ENCODE measurements around the gene RFNG. TPM values are rescaled to one million over a fixed set of nuclear protein-coding genes. Genes with fewer than 3 reads are reported as not detected.

Gene RFNG
- total and polyA plus RNA-seq, 2 donors (not counting 1 experiment from before 2014, with no cell fraction given), result 30.1 to 44.5 TPM

DNA sequence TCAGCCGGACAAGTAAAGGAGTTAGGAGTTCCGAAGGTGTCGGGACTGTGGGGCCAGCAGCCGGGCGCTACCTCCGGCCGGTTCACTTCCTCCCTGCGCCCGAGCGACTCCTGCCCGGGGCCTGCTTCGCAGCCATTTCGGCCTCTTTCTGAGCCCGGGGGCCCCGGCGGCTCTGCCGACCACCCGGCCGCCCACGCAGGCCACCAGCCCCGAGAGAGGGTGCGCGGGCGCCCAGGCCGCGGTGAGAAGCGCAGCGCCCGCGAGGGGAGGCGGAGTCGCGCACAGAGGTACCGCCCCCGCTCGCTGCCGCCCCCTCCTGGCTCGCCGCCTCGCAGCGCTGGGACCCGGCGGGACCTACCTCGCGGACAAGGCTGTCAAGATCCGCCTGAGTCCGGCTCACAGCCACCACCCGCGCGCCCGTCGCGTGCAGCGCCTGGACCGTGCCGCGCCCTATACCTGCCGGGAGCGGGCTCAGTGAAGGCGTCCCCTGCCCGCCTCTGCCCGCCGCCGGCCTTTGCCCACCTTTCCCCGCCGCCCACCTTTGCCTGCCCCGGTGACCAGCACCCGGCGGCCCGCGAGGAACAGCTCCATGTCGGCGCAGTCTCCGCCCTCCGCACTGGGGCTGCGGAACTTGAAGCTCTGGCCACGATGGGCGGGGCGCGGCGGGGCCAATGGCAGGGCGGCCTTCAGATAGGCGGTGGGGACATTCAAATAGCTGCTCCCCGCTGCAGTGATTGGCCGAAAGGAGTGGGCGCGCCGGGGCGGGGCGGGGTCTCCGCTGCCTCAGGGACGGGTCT lies 14.3 kb downstream of the RFNG start, which contains the start of gene DCXR:
Gene DCXR (minus strand): TSS at position 606 of the 797 bp plus-strand sequence. CDS start 15 bp downstream, at position 591.
- peaks cover 14% of the 10 kb centered on the region for H3K79me2 ChIP-seq (ENCODE audit: control insufficient read depth, insufficient read depth, low read length)
- TF ChIP-seq, protein P1, sequence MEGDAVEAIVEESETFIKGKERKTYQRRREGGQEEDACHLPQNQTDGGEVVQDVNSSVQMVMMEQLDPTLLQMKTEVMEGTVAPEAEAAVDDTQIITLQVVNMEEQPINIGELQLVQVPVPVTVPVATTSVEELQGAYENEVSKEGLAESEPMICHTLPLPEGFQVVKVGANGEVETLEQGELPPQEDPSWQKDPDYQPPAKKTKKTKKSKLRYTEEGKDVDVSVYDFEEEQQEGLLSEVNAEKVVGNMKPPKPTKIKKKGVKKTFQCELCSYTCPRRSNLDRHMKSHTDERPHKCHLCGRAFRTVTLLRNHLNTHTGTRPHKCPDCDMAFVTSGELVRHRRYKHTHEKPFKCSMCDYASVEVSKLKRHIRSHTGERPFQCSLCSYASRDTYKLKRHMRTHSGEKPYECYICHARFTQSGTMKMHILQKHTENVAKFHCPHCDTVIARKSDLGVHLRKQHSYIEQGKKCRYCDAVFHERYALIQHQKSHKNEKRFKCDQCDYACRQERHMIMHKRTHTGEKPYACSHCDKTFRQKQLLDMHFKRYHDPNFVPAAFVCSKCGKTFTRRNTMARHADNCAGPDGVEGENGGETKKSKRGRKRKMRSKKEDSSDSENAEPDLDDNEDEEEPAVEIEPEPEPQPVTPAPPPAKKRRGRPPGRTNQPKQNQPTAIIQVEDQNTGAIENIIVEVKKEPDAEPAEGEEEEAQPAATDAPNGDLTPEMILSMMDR (IDR thresholded peaks at IDR 0.05), result peak; percentile 87
- no peak for TF ChIP-seq EZH2 (IDR thresholded peaks at IDR 0.05; ENCODE audit: borderline replicate concordance, insufficient read depth, low read depth, low read length, poor library complexity, severe bottlenecking)
- ChIA-PET POLR2A (interaction anchor here (0.7 to 1.5 kb wide), 10 partner anchors 9 to 261 kb away, joined by 3 to 13 read pairs (median 4); partner anchors contain the start of genes ASPSCR1, CENPX, DUS1L and FASN), CTCF (interaction anchor here (0.6 to 2.3 kb wide), 13 partner anchors 9 to 169 kb away, joined by 3 to 19 read pairs (median 4); partner anchors contain the start of genes ASPSCR1, CENPX and LRRC45)
- peaks cover 0 to 2% (median 0%) of the 10 kb centered on the region in 3 donors for H3K9me3 ChIP-seq (ENCODE audit: control extremely low read depth in 1 of 3, control insufficient read depth in 2 of 3, insufficient read depth in 1 of 3, low read length in 2 of 3)
- peak within 1 kb of the TSS; percentile 100 for H3K4me2 ChIP-seq (replicated peaks; ENCODE audit: low read depth, low read length, poor library complexity, severe bottlenecking)
- peaks cover 18 to 20% of the 10 kb centered on the region in 2 donors for H3K4me1 ChIP-seq (ENCODE audit: control insufficient read depth in 2 of 2, insufficient read depth in 2 of 2, low read length in 2 of 2)
- intact Hi-C loops (cut with micrococcal nuclease), result loop anchor here (1.0 to 10.0 kb wide), 6 partner anchors 14 to 518 kb away; partner anchors contain the start of genes ASPSCR1, FASN, GPS1 and LRRC45
- peak within 1 kb of the TSS; percentile 72 for H3K9ac ChIP-seq (ENCODE audit: low read length)
- peaks cover 0 to 4% (median 1%) of the 10 kb centered on the region in 4 experiments for H3K27me3 ChIP-seq (replicated peaks in 1 of 4; ENCODE audit: control extremely low read depth in 1 of 4, control insufficient read depth in 3 of 4, insufficient read depth in 4 of 4, low read length in 3 of 4)
- peak within 1 kb of the TSS; percentile 59 to 84 for H3K27ac ChIP-seq (ENCODE audit: low read length in 2 of 2)
- ATAC-seq (ENCODE audit: low read depth) (peak; percentile 91), DNase-seq (peak; percentile 98)
- under 1% methylated on average over 92 of the region's 92 CpGs for WGBS (ENCODE audit: insufficient coverage)
- Mint-ChIP-seq H3K4me1 (peaks cover 24% of the 10 kb centered on the region), H3K27me3 (no peaks in the 10 kb centered on the region), H3K4me3 (peak within 1 kb of the TSS; percentile 90), H3K27ac (peak within 1 kb of the TSS; percentile 99), H3K9me3 (ENCODE audit: insufficient read depth) (no peaks in the 10 kb centered on the region)
- H2AFZ ChIP-seq (ENCODE audit: insufficient read depth, low read depth, low read length, poor library complexity, severe bottlenecking), result peak within 1 kb of the TSS; percentile 73
- no peaks in the 10 kb centered on the region for H3K36me3 ChIP-seq (replicated peaks in 1 of 2; ENCODE audit: control extremely low read depth in 1 of 2, control insufficient read depth in 1 of 2, extremely low read depth in 1 of 2, insufficient read depth in 2 of 2, low read length in 1 of 2)
- peaks cover 25% of the 10 kb centered on the region for H4K20me1 ChIP-seq (ENCODE audit: control insufficient read depth, insufficient read depth, low read length, poor library complexity, severe bottlenecking)
- peak within 1 kb of the TSS; percentile 34 to 76 (median 72) for H3K4me3 ChIP-seq (ENCODE audit: control extremely low read depth in 1 of 5, extremely low read depth in 1 of 5, insufficient read depth in 1 of 5, low read depth in 2 of 5, low read length in 4 of 5)
